Measurements from ENCODE around the gene TPRG1L. TPM values are rescaled to one million over a fixed set of nuclear protein-coding genes. Genes with fewer than 3 reads are reported as not detected.

The TPRG1L gene
- total RNA-seq, 1 donor from 2014 or later: 54.0 TPM

- Histone ChIP-seq H3K9me3 (replicated peaks) (no peaks in the 10 kb centered on the region), H3K4me3 (no peak overlapping the region), H3K27me3 (ENCODE audit: low read depth) (peaks cover 45% of the 10 kb centered on the region), H3K27ac (replicated peaks) (no peak overlapping the region), H3K36me3 (no peaks in the 10 kb centered on the region), H3K4me1 (peaks cover 11% of the 10 kb centered on the region)
- intact Hi-C loops (cut with micrococcal nuclease): no loop called here
- no peak for DNase-seq
- TF ChIP-seq, protein P1, sequence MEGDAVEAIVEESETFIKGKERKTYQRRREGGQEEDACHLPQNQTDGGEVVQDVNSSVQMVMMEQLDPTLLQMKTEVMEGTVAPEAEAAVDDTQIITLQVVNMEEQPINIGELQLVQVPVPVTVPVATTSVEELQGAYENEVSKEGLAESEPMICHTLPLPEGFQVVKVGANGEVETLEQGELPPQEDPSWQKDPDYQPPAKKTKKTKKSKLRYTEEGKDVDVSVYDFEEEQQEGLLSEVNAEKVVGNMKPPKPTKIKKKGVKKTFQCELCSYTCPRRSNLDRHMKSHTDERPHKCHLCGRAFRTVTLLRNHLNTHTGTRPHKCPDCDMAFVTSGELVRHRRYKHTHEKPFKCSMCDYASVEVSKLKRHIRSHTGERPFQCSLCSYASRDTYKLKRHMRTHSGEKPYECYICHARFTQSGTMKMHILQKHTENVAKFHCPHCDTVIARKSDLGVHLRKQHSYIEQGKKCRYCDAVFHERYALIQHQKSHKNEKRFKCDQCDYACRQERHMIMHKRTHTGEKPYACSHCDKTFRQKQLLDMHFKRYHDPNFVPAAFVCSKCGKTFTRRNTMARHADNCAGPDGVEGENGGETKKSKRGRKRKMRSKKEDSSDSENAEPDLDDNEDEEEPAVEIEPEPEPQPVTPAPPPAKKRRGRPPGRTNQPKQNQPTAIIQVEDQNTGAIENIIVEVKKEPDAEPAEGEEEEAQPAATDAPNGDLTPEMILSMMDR (IDR thresholded peaks at IDR 0.05; ENCODE audit: borderline replicate concordance): no peak
Measured at GRCh38 chr1:3674100-3675094, 49.6 kb downstream of the TPRG1L start.

DNA sequence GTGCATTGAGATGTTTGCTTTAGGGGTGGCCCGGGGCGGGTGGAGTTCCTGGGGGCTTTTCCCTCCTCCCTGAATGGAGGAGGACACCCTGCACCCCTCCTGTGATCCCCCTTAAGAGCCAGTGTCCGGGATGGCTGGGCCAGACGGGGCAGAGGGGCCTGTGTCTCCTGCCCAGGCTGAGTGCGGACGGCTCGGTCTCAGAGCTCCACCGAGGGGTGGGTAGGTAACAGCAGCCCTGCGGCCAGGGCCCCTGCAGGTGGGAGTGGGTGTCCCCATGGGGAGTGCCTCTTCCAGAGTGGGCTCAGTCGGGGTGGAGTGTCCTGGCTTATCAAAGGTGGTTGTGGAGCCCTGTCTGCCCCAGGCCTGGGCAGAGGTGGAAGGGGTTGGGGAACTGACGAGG lies 50.6 kb downstream of the TPRG1L start:
- TF ChIP-seq, protein P1 (IDR thresholded peaks at IDR 0.05; ENCODE audit: borderline replicate concordance): no peak
- no peak overlapping the region for H3K27ac ChIP-seq (replicated peaks)
- intact Hi-C loops (cut with micrococcal nuclease): no loop called here
- no peak for DNase-seq
- no peaks in the 10 kb centered on the region for H3K9me3 ChIP-seq (replicated peaks)
- peaks cover 52% of the 10 kb centered on the region for H3K27me3 ChIP-seq (ENCODE audit: low read depth)
- H3K36me3 ChIP-seq: no peaks in the 10 kb centered on the region
- H3K4me3 ChIP-seq: no peak overlapping the region
- H3K4me1 ChIP-seq: peaks cover 9% of the 10 kb centered on the region

DNA sequence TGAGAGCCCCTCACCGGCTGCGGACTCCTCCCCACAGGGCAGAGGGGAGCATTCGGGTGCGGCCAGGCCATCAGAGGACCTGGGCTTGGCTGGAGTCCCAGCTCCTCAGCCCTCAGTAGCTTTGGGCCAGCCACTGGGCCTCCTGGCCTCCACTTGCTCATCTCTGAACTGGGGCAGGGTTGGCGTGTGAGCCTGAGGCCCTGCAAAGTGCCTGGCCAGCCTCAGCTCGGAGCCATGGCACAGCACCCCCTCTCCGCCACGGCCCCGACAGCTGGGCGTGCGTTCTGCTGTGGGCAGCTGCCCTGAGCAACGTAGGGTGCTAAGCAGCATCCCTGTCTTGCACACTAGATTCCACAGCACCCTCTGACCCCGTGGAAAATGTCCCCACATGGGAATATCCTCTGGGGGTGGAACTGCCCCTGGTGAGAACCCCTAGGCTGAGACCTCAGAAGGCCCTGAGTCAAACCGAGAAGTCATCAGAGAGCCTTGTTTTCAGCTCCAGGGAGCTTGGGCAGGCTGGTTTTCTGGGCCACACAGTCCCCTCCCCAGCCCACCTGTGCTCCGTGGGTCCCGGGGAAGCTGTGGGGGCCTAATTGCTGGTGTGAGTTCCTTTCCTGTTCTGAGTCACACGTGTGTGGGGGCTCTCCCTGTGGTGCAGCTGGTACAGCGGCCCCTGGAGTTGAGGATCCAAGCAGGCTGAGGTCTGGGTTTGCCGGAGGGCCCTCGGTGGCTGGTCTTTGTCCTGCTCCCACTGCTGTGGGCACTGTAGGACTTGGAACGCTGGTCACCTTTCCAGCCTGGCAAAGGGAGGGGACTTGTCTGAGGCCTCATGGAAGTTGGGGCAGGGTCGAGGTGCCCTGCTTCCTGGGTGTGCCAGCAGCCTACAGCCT lies 52.0 kb downstream of the TPRG1L start:
- no peak for DNase-seq
- no peaks in the 10 kb centered on the region for H3K9me3 ChIP-seq (replicated peaks)
- TF ChIP-seq, protein P1 (IDR thresholded peaks at IDR 0.05; ENCODE audit: borderline replicate concordance): no peak
- peaks cover 44% of the 10 kb centered on the region for H3K27me3 ChIP-seq (ENCODE audit: low read depth)
- intact Hi-C loops (cut with micrococcal nuclease): no loop called here
- H3K36me3 ChIP-seq: no peaks in the 10 kb centered on the region
- H3K4me1 ChIP-seq: peaks cover 9% of the 10 kb centered on the region
- H3K4me3 ChIP-seq: no peak overlapping the region
- no peak overlapping the region for H3K27ac ChIP-seq (replicated peaks)

- Histone ChIP-seq H3K9me3 (replicated peaks) (no peaks in the 10 kb centered on the region), H3K27ac (replicated peaks) (no peak overlapping the region), H3K4me1 (peaks cover 9% of the 10 kb centered on the region), H3K27me3 (ENCODE audit: low read depth) (peaks cover 43% of the 10 kb centered on the region), H3K4me3 (no peak overlapping the region), H3K36me3 (no peaks in the 10 kb centered on the region)
- TF ChIP-seq, protein P1 (IDR thresholded peaks at IDR 0.05; ENCODE audit: borderline replicate concordance): no peak
- DNase-seq: no peak
- intact Hi-C loops (cut with micrococcal nuclease): no loop called here
Measured at GRCh38 chr1:3677484-3677883, 52.7 kb downstream of the TPRG1L start.

- Histone ChIP-seq H3K36me3 (no peaks in the 10 kb centered on the region), H3K9me3 (replicated peaks) (no peaks in the 10 kb centered on the region), H3K4me3 (no peak overlapping the region), H3K4me1 (peaks cover 9% of the 10 kb centered on the region), H3K27ac (replicated peaks) (no peak overlapping the region), H3K27me3 (ENCODE audit: low read depth) (peaks cover 38% of the 10 kb centered on the region)
- intact Hi-C loops (cut with micrococcal nuclease): no loop called here
- TF ChIP-seq, protein P1 (IDR thresholded peaks at IDR 0.05; ENCODE audit: borderline replicate concordance): no peak
- DNase-seq: no peak
Measured at GRCh38 chr1:3678361-3679097, 53.7 kb downstream of the TPRG1L start.
